ENCODE measurements around the gene TRIM6. TPM values are rescaled to one million over a fixed set of nuclear protein-coding genes. Genes with fewer than 3 reads are reported as not detected.
"Not testable (repeated sequence)": the region's sequence is repeated elsewhere in the genome, so short reads cannot be mapped to it uniquely, and the experiment has no call there.

Gene TRIM6
- total RNA-seq, 1 donor from 2014 or later, result 0.10 TPM

GRCh38 chr11:5603326-5603725, 6.9 kb downstream of the TRIM6 start:
- intact Hi-C loops (cut with micrococcal nuclease), result loop anchor here (5.0 kb wide), 1 partner anchor 289 kb away; the partner anchor contains the start of gene OR52E5

- intact Hi-C loops (cut with micrococcal nuclease), result loop anchor here (5.0 kb wide), 1 partner anchor 287 kb away; the partner anchor contains the start of gene OR52E5
Measured at GRCh38 chr11:5604896-5605295, 8.5 kb downstream of the TRIM6 start.

GRCh38 chr11:5605849-5606248, 9.4 kb downstream of the TRIM6 start:
- intact Hi-C loops (cut with micrococcal nuclease), result no loop called here

- intact Hi-C loops (cut with micrococcal nuclease), result no loop called here
Measured at GRCh38 chr11:5608808-5609207, 12.4 kb downstream of the TRIM6 start.

- intact Hi-C loops (cut with micrococcal nuclease), result no loop called here
Measured at GRCh38 chr11:5610446-5610845, 14.0 kb downstream of the TRIM6 start.

GRCh38 chr11:5611627-5612026, 15.2 kb downstream of the TRIM6 start:
- intact Hi-C loops (cut with micrococcal nuclease), result no loop called here

- intact Hi-C loops (cut with micrococcal nuclease), result no loop called here
Measured at GRCh38 chr11:5618807-5619206, 22.4 kb downstream of the TRIM6 start.

GRCh38 chr11:5620651-5621521, 24.4 kb downstream of the TRIM6 start:
- intact Hi-C loops (cut with micrococcal nuclease), result loop anchor here (10.0 kb wide), 2 partner anchors 994 to 1064 kb away; partner anchors contain the start of genes MRPL17, TAF10 and TPP1

- intact Hi-C loops (cut with micrococcal nuclease), result loop anchor here (10.0 kb wide), 2 partner anchors 993 to 1063 kb away; partner anchors contain the start of genes MRPL17, TAF10 and TPP1
Measured at GRCh38 chr11:5621580-5621979, 25.1 kb downstream of the TRIM6 start.

GRCh38 chr11:5622802-5623201, 26.4 kb downstream of the TRIM6 start:
- intact Hi-C loops (cut with micrococcal nuclease), result loop anchor here (10.0 kb wide), 2 partner anchors 992 to 1062 kb away; partner anchors contain the start of genes MRPL17, TAF10 and TPP1

GRCh38 chr11:5624489-5625279, 28.2 kb downstream of the TRIM6 start, which contains the start of gene TRIM34:
Gene TRIM34 (plus strand): TSS chr11:5625001. CDS start chr11:5632332, 7,331 bp downstream.
- intact Hi-C loops (cut with micrococcal nuclease), result loop anchor here (1.0 to 10.0 kb wide), 9 partner anchors 24 to 1231 kb away; partner anchors contain the start of genes ARFIP2, FHIP1B, MRPL17 and OR52N2

GRCh38 chr11:5625281-5625680, 28.8 kb downstream of the TRIM6 start:
- intact Hi-C loops (cut with micrococcal nuclease), result loop anchor here (1.0 to 10.0 kb wide), 3 partner anchors 856 to 1060 kb away; partner anchors contain the start of genes ARFIP2, MRPL17, TAF10 and TIMM10B

- intact Hi-C loops (cut with micrococcal nuclease), result loop anchor here (2.0 to 10.0 kb wide), 3 partner anchors 989 to 1059 kb away; partner anchors contain the start of genes MRPL17, TAF10, TPP1 and TRIM68
Measured at GRCh38 chr11:5626196-5626595, 29.8 kb downstream of the TRIM6 start.

GRCh38 chr11:5631417-5631816, 35.0 kb downstream of the TRIM6 start:
- intact Hi-C loops (cut with micrococcal nuclease), result no loop called here

- intact Hi-C loops (cut with micrococcal nuclease), result no loop called here
Measured at GRCh38 chr11:5631969-5632635, 35.7 kb downstream of the TRIM6 start.

- intact Hi-C loops (cut with micrococcal nuclease), result loop anchor here (5.0 kb wide), 1 partner anchor 52 kb away; no protein-coding TSS in a partner anchor
Measured at GRCh38 chr11:5639953-5640352, 43.5 kb downstream of the TRIM6 start.

- intact Hi-C loops (cut with micrococcal nuclease), result loop anchor here (5.0 kb wide), 1 partner anchor 49 kb away; no protein-coding TSS in a partner anchor
Measured at GRCh38 chr11:5643585-5643984, 47.1 kb downstream of the TRIM6 start.

- intact Hi-C loops (cut with micrococcal nuclease), result no loop called here
Measured at GRCh38 chr11:5646139-5646538, 49.7 kb downstream of the TRIM6 start.

GRCh38 chr11:5655474-5655873, 59.0 kb downstream of the TRIM6 start:
- intact Hi-C loops (cut with micrococcal nuclease), result no loop called here

- intact Hi-C loops (cut with micrococcal nuclease), result not testable (repeated sequence)
Measured at GRCh38 chr11:5656956-5657355, 60.5 kb downstream of the TRIM6 start.

- intact Hi-C loops (cut with micrococcal nuclease), result no loop called here
Measured at GRCh38 chr11:5658318-5658717, 61.9 kb downstream of the TRIM6 start.

Data from T-helper 1 cell treated with Interleukin-12 subunit alpha and Interleukin-12 subunit beta and Interleukin-4 antibody, amounts not matched to agents 30 ng/mL and 1 ng/mL, for 36 hours (primary cell).